Smooth muscle cell (in vitro differentiated cells): Measurements from ENCODE around the gene CCDC196. TPM values are rescaled to one million over a fixed set of nuclear protein-coding genes. Genes with fewer than 3 reads are reported as not detected.
"Not testable (repeated sequence)": the region's sequence is repeated elsewhere in the genome, so short reads cannot be mapped to it uniquely, and the experiment has no call there.

ENCODE experiments used
- DNase-seq: peaks from one replicate; lab custom pipeline; 2025; ENCODE audit not compliant: unreplicated experiment; lab: John Stamatoyannopoulos, UW
- H2AFZ ChIP-seq: fragments of 200-600 bp; sonication (generic); 2 replicates; pipeline ENCODE4 v1.6.0; 2016; ENCODE audit warnings: antibody characterized with exemption, low read depth, mild to moderate bottlenecking
- H3F3A ChIP-seq: fragments of 200-600 bp; sonication (generic); 2 replicates; pipeline ENCODE4 v1.6.0; 2017; ENCODE audit warnings: antibody characterized with exemption, low read depth
- H3K27ac ChIP-seq: fragments of 200-600 bp; sonication (generic); 2 replicates; pipeline ENCODE4 v1.5.1; 2016; ENCODE audit warnings: low read depth, mild to moderate bottlenecking
- H3K27me3 ChIP-seq: fragments of 200-600 bp; sonication (generic); 2 replicates; pipeline ENCODE4 v1.6.1; 2016; ENCODE audit warnings: low read depth, mild to moderate bottlenecking
- H3K36me3 ChIP-seq: fragments of 200-600 bp; sonication (generic); 2 replicates; pipeline ENCODE4 v1.5.1; 2016; ENCODE audit warnings: low read depth
- H3K4me1 ChIP-seq: fragments of 200-600 bp; sonication (generic); 2 replicates; pipeline ENCODE4 v1.5.1; 2016; ENCODE audit warnings: low read depth
- H3K4me2 ChIP-seq: fragments of 200-600 bp; sonication (generic); 2 replicates; pipeline ENCODE4 v1.6.0; 2016; ENCODE audit warnings: mild to moderate bottlenecking
- H3K4me3 ChIP-seq: fragments of 200-600 bp; sonication (generic); 2 replicates; pipeline ENCODE4 v1.5.1; 2016; ENCODE audit warnings: mild to moderate bottlenecking
- H3K79me2 ChIP-seq: fragments of 200-600 bp; sonication (generic); 2 replicates; pipeline ENCODE4 v1.6.0; 2016; ENCODE audit warnings: low read depth, mild to moderate bottlenecking
- H3K9ac ChIP-seq: fragments of 200-600 bp; sonication (generic); 2 replicates; pipeline ENCODE4 v1.6.0; 2016; ENCODE audit warnings: low read depth
- H3K9me3 ChIP-seq: fragments of 200-600 bp; sonication (generic); replicated peaks from 2 replicates; pipeline ENCODE4 v1.5.1; 2016; ENCODE audit warnings: low read depth
- H4K20me1 ChIP-seq: fragments of 200-600 bp; sonication (generic); 2 replicates; pipeline ENCODE4 v1.6.0; 2016; ENCODE audit warnings: low read depth
- WGBS: methylation state at CpG from one replicate; pipeline ENCODE4 v1.1.7; 2016; ENCODE audit warnings: low lambda C conversion rate; 5-methylcytosine and 5-hydroxymethylcytosine counted together
- polyA plus RNA-seq: library from polyadenylated mRNA; unstranded; fragments of >200 nt; fragmentation: Nextera tagmentation; extraction: Ambion mirVana; gene quantifications from 2 replicates; pipeline ENCODE4 v1.2.1, GENCODE V29; 2016
- total RNA-seq: library from RNA; depleted of rRNA; stranded (reverse); fragments of >200 nt; gene quantifications from 2 replicates; pipeline ENCODE4 v1.2.3, GENCODE V29; 2014
- TF ChIP-seq, protein P1 (sequence below): fragments of 200-600 bp; sonication (generic); IDR thresholded peaks from 2 replicates; pipeline ENCODE4 v1.5.1; 2017; ENCODE audit warnings: borderline replicate concordance, mild to moderate bottlenecking, antibody characterized with exemption; ENCODE audit not compliant: insufficient read depth, poor library complexity, severe bottlenecking

Gene CCDC196
- total and polyA plus RNA-seq, 2 experiments from 2014 or later, result not detected

DNA sequence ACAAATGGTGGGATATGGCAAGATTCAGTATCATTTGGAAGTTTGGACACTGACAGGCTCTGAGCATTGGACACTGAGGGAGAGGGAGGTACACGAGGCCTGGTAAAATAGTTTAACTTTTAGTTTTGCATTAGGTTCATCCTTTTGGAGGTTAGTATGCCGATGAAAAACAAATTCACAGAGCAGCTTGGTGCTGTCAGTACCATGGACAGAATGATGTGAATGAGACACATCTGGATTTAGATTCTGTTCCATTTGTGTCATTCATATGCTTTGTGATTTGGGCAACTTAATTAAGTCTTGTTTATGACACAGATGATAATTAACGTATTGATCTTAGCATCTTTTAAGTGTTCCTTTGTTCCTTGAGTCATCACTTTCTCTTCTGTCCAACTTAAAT lies 55.5 kb downstream of the CCDC196 start:
- TF ChIP-seq, protein P1, sequence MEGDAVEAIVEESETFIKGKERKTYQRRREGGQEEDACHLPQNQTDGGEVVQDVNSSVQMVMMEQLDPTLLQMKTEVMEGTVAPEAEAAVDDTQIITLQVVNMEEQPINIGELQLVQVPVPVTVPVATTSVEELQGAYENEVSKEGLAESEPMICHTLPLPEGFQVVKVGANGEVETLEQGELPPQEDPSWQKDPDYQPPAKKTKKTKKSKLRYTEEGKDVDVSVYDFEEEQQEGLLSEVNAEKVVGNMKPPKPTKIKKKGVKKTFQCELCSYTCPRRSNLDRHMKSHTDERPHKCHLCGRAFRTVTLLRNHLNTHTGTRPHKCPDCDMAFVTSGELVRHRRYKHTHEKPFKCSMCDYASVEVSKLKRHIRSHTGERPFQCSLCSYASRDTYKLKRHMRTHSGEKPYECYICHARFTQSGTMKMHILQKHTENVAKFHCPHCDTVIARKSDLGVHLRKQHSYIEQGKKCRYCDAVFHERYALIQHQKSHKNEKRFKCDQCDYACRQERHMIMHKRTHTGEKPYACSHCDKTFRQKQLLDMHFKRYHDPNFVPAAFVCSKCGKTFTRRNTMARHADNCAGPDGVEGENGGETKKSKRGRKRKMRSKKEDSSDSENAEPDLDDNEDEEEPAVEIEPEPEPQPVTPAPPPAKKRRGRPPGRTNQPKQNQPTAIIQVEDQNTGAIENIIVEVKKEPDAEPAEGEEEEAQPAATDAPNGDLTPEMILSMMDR, result no peak
- WGBS, result 98% methylated on average over 3 of the region's 3 CpGs
- H3K79me2 ChIP-seq, result peaks cover 5% of the 10 kb centered on the region
- no peak overlapping the region for H3K27ac ChIP-seq
- no peak for DNase-seq
- no peak overlapping the region for H3K9ac ChIP-seq
- H3K4me1 ChIP-seq, result peaks cover 5% of the 10 kb centered on the region
- no peaks in the 10 kb centered on the region for H3F3A ChIP-seq
- no peak overlapping the region for H2AFZ ChIP-seq
- H3K4me2 ChIP-seq, result no peak overlapping the region
- peaks cover 56% of the 10 kb centered on the region for H4K20me1 ChIP-seq
- no peaks in the 10 kb centered on the region for H3K27me3 ChIP-seq
- no peaks in the 10 kb centered on the region for H3K36me3 ChIP-seq
- no peak overlapping the region for H3K4me3 ChIP-seq
- H3K9me3 ChIP-seq, result no peaks in the 10 kb centered on the region

DNA sequence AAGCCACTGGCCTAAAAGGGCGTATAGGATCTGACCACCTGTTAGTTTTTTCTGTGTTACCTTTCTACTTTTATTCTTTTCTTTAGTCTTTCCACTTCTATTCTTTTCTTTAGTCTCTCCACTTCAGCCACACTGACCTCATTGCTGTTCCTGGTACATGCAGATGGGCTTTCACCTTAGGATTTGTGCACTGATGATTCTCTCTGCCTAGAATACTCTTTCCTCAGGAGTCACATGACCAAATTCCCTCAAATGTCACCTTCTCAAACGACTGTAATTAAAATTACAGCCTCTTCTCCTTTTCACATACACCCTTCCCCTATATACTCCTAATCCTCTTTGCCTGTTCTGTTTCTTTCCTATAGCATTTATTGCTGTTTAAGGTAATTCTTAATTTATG lies 57.8 kb downstream of the CCDC196 start:
- Histone ChIP-seq H3K27ac (no peak overlapping the region), H3K4me1 (no peaks in the 10 kb centered on the region), H2AFZ (no peak overlapping the region), H3K27me3 (no peaks in the 10 kb centered on the region), H3K36me3 (no peaks in the 10 kb centered on the region), H3K9me3 (no peaks in the 10 kb centered on the region), H3K79me2 (peaks cover 5% of the 10 kb centered on the region), H4K20me1 (peaks cover 33% of the 10 kb centered on the region), H3K4me2 (no peak overlapping the region), H3K9ac (no peak overlapping the region), H3K4me3 (no peak overlapping the region), H3F3A (no peaks in the 10 kb centered on the region)
- TF ChIP-seq, protein P1, result no peak
- DNase-seq, result no peak
- 87% methylated on average over 2 of the region's 2 CpGs for WGBS

DNA sequence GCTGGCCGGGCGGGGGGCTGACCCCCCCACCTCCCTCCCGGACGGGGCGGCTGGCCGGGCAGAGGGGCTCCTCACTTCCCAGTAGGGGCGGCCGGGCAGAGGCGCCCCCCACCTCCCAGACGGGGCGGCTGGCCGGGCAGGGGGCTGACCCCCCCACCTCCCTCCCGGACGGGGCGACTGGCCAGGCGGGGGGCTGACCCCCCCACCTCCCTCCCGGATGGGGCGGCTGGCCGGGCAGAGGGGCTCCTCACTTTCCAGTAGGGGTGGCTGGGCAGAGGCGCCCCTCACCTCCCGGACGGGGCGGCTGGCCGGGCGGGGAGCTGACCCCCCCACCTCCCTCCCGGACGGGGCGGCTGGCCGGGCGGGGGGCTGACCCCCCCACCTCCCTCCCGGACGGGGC lies 59.0 kb downstream of the CCDC196 start:
- not testable (repeated sequence) for H3K27me3 ChIP-seq, H3K4me2 ChIP-seq, H3F3A ChIP-seq, H3K4me1 ChIP-seq, H3K9me3 ChIP-seq, H2AFZ ChIP-seq, H3K27ac ChIP-seq, H3K9ac ChIP-seq, H3K36me3 ChIP-seq, H3K79me2 ChIP-seq, H3K4me3 ChIP-seq, DNase-seq
- no CpG with 5 or more reads among the region's 32 CpGs for WGBS
- H4K20me1 ChIP-seq, result peaks cover 21% of the 10 kb centered on the region

DNA sequence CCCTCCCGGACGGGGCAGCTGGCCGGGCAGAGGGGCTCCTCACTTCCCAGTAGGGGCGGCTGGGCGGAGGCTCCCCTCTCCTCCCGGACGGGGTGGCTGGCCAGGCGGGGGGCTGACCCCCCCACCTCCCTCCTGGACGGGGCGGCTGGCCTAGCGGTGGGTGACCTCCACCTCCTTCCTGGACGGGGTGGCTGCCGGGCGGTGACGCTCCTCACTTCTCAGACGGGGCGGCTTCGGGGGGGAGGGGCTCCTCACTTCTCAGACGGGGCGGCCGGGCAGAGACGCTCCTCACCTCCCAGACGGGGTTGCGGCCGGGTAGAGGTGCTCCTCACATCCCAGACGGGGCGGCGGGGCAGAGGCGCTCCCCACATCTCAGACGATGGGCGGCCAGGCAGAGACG lies 59.6 kb downstream of the CCDC196 start:
- peaks cover 16% of the 10 kb centered on the region for H4K20me1 ChIP-seq
- WGBS, result no CpG with 5 or more reads among the region's 32 CpGs
- not testable (repeated sequence) for H3K4me1 ChIP-seq, H3K27ac ChIP-seq, H2AFZ ChIP-seq, H3K36me3 ChIP-seq, H3K4me3 ChIP-seq, H3F3A ChIP-seq, H3K79me2 ChIP-seq, H3K4me2 ChIP-seq, H3K9me3 ChIP-seq, H3K9ac ChIP-seq, DNase-seq, H3K27me3 ChIP-seq

Other genes starting within 250 kb of the CCDC196 start
- gene GPHN, start 21.8 kb downstream of the CCDC196 start, total RNA-seq, result 11.2 and 18.9 TPM in 2 replicates
- 7.4 and 8.6 TPM in 2 replicates for gene GPHN, start 21.8 kb downstream of the CCDC196 start, polyA plus RNA-seq